Measurements from ENCODE around the gene SLC38A11. TPM values are rescaled to one million over a fixed set of nuclear protein-coding genes. Genes with fewer than 3 reads are reported as not detected.
"Not testable (repeated sequence)": the region's sequence is repeated elsewhere in the genome, so short reads cannot be mapped to it uniquely, and the experiment has no call there.

Gene SLC38A11
- total and polyA plus RNA-seq, 7 donors: 0.07 to 1.6 (median 0.52) TPM

DNA sequence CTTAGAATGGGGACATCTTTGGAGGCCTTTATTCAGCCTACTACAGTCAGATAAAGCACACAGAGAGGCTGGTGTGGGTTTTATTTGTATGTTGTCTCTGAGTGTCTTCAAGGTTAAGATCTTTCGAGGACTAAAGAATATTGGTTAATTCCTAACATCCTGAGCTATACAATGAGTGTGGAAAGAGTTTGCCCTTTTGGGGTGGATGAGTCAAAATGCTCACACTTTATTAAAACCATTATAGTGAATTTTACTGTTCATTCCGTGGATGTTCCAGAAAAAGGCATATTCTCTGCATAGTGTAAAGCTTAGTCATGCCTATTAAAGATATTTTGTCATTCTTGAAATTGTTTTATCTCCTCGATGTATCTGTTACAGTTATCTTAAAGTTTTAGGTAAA, 29.1 kb upstream of the SLC38A11 start:
- TF ChIP-seq, protein P1, sequence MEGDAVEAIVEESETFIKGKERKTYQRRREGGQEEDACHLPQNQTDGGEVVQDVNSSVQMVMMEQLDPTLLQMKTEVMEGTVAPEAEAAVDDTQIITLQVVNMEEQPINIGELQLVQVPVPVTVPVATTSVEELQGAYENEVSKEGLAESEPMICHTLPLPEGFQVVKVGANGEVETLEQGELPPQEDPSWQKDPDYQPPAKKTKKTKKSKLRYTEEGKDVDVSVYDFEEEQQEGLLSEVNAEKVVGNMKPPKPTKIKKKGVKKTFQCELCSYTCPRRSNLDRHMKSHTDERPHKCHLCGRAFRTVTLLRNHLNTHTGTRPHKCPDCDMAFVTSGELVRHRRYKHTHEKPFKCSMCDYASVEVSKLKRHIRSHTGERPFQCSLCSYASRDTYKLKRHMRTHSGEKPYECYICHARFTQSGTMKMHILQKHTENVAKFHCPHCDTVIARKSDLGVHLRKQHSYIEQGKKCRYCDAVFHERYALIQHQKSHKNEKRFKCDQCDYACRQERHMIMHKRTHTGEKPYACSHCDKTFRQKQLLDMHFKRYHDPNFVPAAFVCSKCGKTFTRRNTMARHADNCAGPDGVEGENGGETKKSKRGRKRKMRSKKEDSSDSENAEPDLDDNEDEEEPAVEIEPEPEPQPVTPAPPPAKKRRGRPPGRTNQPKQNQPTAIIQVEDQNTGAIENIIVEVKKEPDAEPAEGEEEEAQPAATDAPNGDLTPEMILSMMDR (IDR thresholded peaks at IDR 0.05): no peak
- ATAC-seq: no peak
- Histone ChIP-seq H3K4me3 (no peak overlapping the region), H3K36me3 (ENCODE audit: insufficient read depth in 1 of 2, low read depth in 1 of 2) (no peaks in the 10 kb centered on the region), H3K27me3 (ENCODE audit: insufficient read depth in 3 of 3, low read length in 2 of 3) (no peaks in the 10 kb centered on the region), H3K27ac (no peak overlapping the region), H3K4me1 (no peaks in the 10 kb centered on the region), H3K9me3 (no peaks in the 10 kb centered on the region)
- WGBS, 3 donors: 68 to 80% (median 71%) methylated on average over 3 of the region's 3 CpGs
- no peak for DNase-seq
- intact Hi-C loops (cut with DNase I): no loop called here

DNA sequence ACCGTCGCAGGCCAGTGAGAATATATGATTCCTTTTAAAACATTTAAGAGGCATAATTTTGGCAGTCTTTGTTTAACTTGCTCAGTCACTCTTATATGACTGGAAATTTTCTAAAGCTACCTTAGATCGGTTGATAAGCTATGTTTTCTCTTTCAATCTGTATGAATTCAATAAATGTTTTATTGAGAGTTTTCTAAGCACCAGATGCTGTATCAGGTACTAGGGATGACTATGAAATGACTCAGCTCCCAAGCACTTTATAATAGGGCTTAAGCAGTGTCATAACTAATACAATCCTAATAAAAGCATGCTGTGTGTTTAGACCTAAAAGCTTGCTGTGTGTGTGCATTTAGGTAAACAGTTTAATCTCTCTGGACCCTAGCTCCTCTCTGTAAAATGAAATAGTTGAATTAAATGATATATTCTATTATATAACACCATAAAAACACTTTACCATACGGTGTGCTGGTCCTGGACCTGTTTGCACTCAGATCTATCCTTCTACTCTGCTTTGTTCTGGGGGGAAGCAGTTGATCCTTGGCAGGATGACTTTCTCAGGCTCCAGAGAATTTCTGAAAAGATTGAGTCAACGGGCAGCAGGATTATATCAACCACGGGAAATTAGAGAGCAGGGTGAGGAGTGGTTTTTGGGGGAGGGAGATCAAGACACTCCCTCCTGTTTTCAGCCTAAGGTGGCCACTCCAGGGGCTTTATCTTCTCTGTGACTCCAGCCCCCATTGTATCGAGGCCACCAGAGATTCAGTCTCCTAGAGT, 26.1 kb upstream of the SLC38A11 start:
- intact Hi-C loops (cut with DNase I): no loop called here
- ATAC-seq: no peak
- no peaks in the 10 kb centered on the region for H3K27me3 ChIP-seq (ENCODE audit: insufficient read depth in 3 of 3, low read length in 2 of 3)
- no peaks in the 10 kb centered on the region for H3K36me3 ChIP-seq (ENCODE audit: insufficient read depth in 1 of 2, low read depth in 1 of 2)
- TF ChIP-seq, protein P1 (IDR thresholded peaks at IDR 0.05): no peak
- no peaks in the 10 kb centered on the region for H3K4me1 ChIP-seq
- H3K27ac ChIP-seq: no peak overlapping the region
- 60 to 66% (median 63%) methylated on average over 7 of the region's 7 CpGs for WGBS, 3 donors
- H3K4me3 ChIP-seq: no peak overlapping the region
- DNase-seq: no peak
- H3K9me3 ChIP-seq: no peaks in the 10 kb centered on the region

DNA sequence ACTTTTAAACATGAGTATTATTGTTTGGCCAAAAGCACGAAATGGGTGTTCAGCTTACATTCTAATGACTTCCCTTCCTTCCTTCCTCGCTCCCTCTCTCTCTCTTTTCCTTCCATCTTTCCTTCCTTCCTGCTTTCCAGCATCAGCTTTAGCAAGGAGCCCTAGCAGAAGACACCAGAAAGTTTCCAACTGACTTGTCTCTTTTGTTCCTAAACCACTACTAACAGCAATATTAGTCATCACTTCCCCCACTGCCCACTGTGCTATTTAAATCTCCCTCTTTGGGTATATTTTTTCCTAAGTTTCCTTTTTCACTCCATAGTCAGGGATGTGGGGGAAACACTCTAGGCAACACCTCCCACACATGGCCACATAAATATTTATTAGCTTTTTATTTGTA, 25.4 kb upstream of the SLC38A11 start:
- H3K9me3 ChIP-seq; H3K36me3 ChIP-seq (ENCODE audit: insufficient read depth in 1 of 2, low read depth in 1 of 2); DNase-seq; H3K27me3 ChIP-seq (ENCODE audit: insufficient read depth in 3 of 3, low read length in 2 of 3); intact Hi-C loops (cut with DNase I); ATAC-seq; H3K27ac ChIP-seq; H3K4me3 ChIP-seq; H3K4me1 ChIP-seq: not testable (repeated sequence)
- 70 to 79% (median 78%) methylated on average over 2 of the region's 2 CpGs for WGBS, 3 donors

DNA sequence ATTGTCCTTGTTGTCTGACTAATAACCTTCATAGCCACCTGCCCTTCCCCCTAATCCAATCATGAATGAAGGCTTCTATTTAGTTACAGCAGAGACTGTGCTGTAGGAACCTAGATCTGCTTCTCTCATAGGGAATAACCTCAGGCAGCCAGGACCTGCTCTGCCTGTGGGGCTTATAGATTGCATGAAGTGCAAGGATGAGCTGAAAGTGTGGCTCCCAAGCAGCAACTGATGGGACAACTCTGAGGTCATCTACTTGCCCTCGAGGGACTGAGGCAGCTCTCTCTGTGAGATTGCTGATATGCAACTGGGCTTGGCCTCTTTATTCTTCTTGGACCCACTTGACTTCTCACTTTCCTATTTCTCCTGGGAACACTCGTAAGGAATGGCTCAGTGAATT, 23.8 kb upstream of the SLC38A11 start:
- H3K27me3 ChIP-seq (ENCODE audit: insufficient read depth in 3 of 3, low read length in 2 of 3): no peaks in the 10 kb centered on the region
- H3K4me1 ChIP-seq: no peaks in the 10 kb centered on the region
- ATAC-seq (no peak), DNase-seq (no peak)
- H3K36me3 ChIP-seq (ENCODE audit: insufficient read depth in 1 of 2, low read depth in 1 of 2): no peaks in the 10 kb centered on the region
- H3K4me3 ChIP-seq: no peak overlapping the region
- H3K27ac ChIP-seq: no peak overlapping the region
- intact Hi-C loops (cut with DNase I): no loop called here
- 71 to 80% (median 75%) methylated on average over 2 of the region's 2 CpGs for WGBS, 3 donors
- H3K9me3 ChIP-seq: no peaks in the 10 kb centered on the region
- TF ChIP-seq, protein P1 (IDR thresholded peaks at IDR 0.05): no peak

DNA sequence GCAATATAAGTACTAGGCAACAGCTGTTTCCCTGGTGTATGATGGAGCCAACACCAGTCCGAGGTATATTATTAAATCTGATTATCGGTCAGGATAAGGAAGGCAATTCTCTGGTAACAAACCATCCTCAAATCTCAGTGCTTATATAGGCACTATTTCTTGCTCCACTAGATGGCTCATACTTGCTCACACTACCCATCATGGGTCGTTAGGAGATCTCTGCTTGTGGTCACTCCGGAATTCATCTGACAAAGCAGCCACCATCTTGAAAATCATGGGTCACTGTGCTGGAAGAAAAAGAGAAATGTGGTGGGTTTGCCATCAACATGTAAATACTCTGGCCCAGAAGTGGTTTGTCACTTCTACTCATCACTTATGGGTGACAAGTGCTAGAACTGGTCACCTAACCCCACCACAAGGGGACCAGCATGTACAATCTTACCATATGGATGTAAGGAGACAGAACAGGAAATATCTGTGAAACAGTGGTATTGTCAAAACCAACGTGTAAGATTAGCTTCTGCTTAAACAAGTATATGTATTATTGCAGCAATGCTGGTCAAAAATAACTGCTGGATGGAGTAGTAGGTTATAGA, 21.6 kb upstream of the SLC38A11 start:
- H3K27me3 ChIP-seq (ENCODE audit: insufficient read depth in 3 of 3, low read length in 2 of 3); intact Hi-C loops (cut with DNase I); DNase-seq; H3K36me3 ChIP-seq (ENCODE audit: insufficient read depth in 1 of 2, low read depth in 1 of 2); H3K27ac ChIP-seq; ATAC-seq; H3K9me3 ChIP-seq; H3K4me1 ChIP-seq; H3K4me3 ChIP-seq: not testable (repeated sequence)
- WGBS, 3 donors: 46 to 56% (median 49%) methylated on average over 5 of the region's 5 CpGs

Data from psoas muscle (tissue), 8 donors.